HepG2 (cell line): ENCODE measurements around the gene TTC6. TPM values are rescaled to one million over a fixed set of nuclear protein-coding genes. Genes with fewer than 3 reads are reported as not detected.

ENCODE experiments used
- ATAC-seq: fragments of 200-7000 bp; cut with Tn5 transposase; 3 replicates; pipeline ENCODE4 v1.9.1; 2020; ENCODE audit warnings: mild to moderate bottlenecking, moderate library complexity
- BruUV-seq: library from RNA; stranded (reverse); fragments of 400-500 nt; replicated peaks from 2 replicates; lab custom pipeline; 2021; lab: Mats Ljungman, UMichigan
- CTCF ChIA-PET: fragments of 300-600 bp; formaldehyde crosslinking; extraction: SDS; loops from one replicate; lab custom pipeline; 2021; ENCODE audit warnings: low total read pairs, inconsistent platforms, low intra/inter-chr PET ratio; lab: Yijun Ruan, JAX
- POLR2A ChIA-PET: fragments of 350-600 bp; sonication (Branson Sonifier 250); formaldehyde crosslinking; loops from one replicate; lab custom pipeline; 2020; ENCODE audit warnings: antibody characterized with exemption, inconsistent platforms; lab: Yijun Ruan, JAX
- DNase-seq: peaks from one replicate; pipeline ENCODE4 v3.0.0-alpha.2; 2015; ENCODE audit warnings: low spot score
- FAIRE-seq: peaks from 3 replicates; lab custom pipeline; 2011; peaks lifted over from hg19 to GRCh38; lab: Jason Lieb, UNC
- H2AFZ ChIP-seq: one replicate; pipeline ENCODE4 v1.6.1; 2011; ENCODE audit warnings: low read length, inconsistent platforms
- H3K27ac ChIP-seq: fragments of 300-600 bp; 3 replicates; pipeline ENCODE4 v1.8.0; 2011; ENCODE audit warnings: mixed run types, mild to moderate bottlenecking, mixed read lengths, low read length, inconsistent platforms; ENCODE audit not compliant: insufficient read depth; ENCODE audit errors: extremely low read length
- H3K27me3 ChIP-seq, 2 experiments: fragments of 200-600 bp in 1 of 2; 2 replicates in 1 of 2; 3 replicates in 1 of 2; pipeline versions ENCODE4 v1.6.0 to v1.8.0; 2011; ENCODE audit warnings: low read length in 2 of 2, mild to moderate bottlenecking in 2 of 2, moderate library complexity in 2 of 2, inconsistent platforms in 1 of 2; ENCODE audit not compliant: insufficient read depth in 2 of 2, control insufficient read depth in 1 of 2
- H3K36me3 ChIP-seq, 2 experiments: fragments of 200-600 bp in 1 of 2; replicated peaks in 1 of 2; 2 replicates in 1 of 2; 3 replicates in 1 of 2; pipeline versions ENCODE4 v1.5.1 to v1.8.0; 2011; ENCODE audit warnings: low read length in 2 of 2, inconsistent platforms in 1 of 2; ENCODE audit not compliant: insufficient read depth in 2 of 2, control insufficient read depth in 1 of 2
- H3K4me1 ChIP-seq: 2 replicates; pipeline ENCODE4 v1.5.1; 2012; ENCODE audit warnings: low read length, inconsistent platforms; ENCODE audit not compliant: insufficient read depth
- H3K4me2 ChIP-seq: 2 replicates; pipeline ENCODE4 v1.6.0; 2011; ENCODE audit warnings: low read depth, low read length, inconsistent platforms
- H3K4me3 ChIP-seq, 3 experiments: fragments of 200-600 bp in 1 of 3; sonication (generic), shearing (Covaris generic) in 1 of 3; replicated peaks in 1 of 3; 2 replicates each; pipeline ENCODE4 v1.5.1; 2011 to 2016; ENCODE audit warnings: low read length in 3 of 3, inconsistent platforms in 2 of 3, low read depth in 2 of 3, mild to moderate bottlenecking in 2 of 3, control low read depth in 1 of 3, mixed read lengths in 1 of 3; ENCODE audit not compliant: insufficient read depth in 1 of 3
- H3K79me2 ChIP-seq: one replicate; pipeline ENCODE4 v1.6.1; 2011; ENCODE audit warnings: low read length, inconsistent platforms; ENCODE audit not compliant: insufficient read depth
- H3K9ac ChIP-seq: 2 replicates; pipeline ENCODE4 v1.6.0; 2011; ENCODE audit warnings: mild to moderate bottlenecking, low read depth, low read length, inconsistent platforms; ENCODE audit not compliant: insufficient read depth
- H3K9me3 ChIP-seq: 2 replicates; pipeline ENCODE4 v1.5.1; 2012; ENCODE audit warnings: mild to moderate bottlenecking, low read length
- H4K20me1 ChIP-seq: 2 replicates; pipeline ENCODE4 v1.6.0; 2011; ENCODE audit warnings: inconsistent platforms, mild to moderate bottlenecking, low read length, moderate library complexity; ENCODE audit not compliant: insufficient read depth
- ARID3A ChIP-seq: IDR thresholded peaks from 2 replicates; pipeline ENCODE4 v1.6.1; 2012; ENCODE audit warnings: low read depth, low read length, improper control_type of control experiment
- BRCA1 ChIP-seq: sonication (generic); formaldehyde crosslinking; IDR thresholded peaks from 2 replicates; pipeline ENCODE4 v1.4.0; 2020; ENCODE audit warnings: missing genetic modification reagents
- BRD4 ChIP-seq: sonication (generic); formaldehyde crosslinking; IDR thresholded peaks from 2 replicates; pipeline ENCODE4 v1.4.0; 2020; ENCODE audit warnings: missing genetic modification reagents
- BRF2 ChIP-seq: sonication (generic); formaldehyde crosslinking; IDR thresholded peaks from 2 replicates; pipeline ENCODE4 v1.8.1; 2022; ENCODE audit warnings: mild to moderate bottlenecking, missing genetic modification reagents
- KLF6 ChIP-seq: IDR thresholded peaks from 2 replicates; pipeline ENCODE4 v1.8.0; 2016; ENCODE audit warnings: missing biosample characterization, missing genetic modification reagents
- KMT2A ChIP-seq: sonication (generic); formaldehyde crosslinking; IDR thresholded peaks from 2 replicates; pipeline ENCODE4 v1.4.0; 2020; ENCODE audit warnings: missing genetic modification reagents
- MEF2D ChIP-seq: sonication (generic); formaldehyde crosslinking; IDR thresholded peaks from 2 replicates; pipeline ENCODE4 v1.5.1; 2020; ENCODE audit warnings: mild to moderate bottlenecking, missing genetic modification reagents
- NFIC ChIP-seq: IDR thresholded peaks from 2 replicates; pipeline ENCODE4 v1.6.1; 2012; ENCODE audit warnings: mild to moderate bottlenecking, low read length, inconsistent platforms
- RFX5 ChIP-seq: IDR thresholded peaks from 2 replicates; pipeline ENCODE4 v1.6.1; 2011; ENCODE audit warnings: low read depth, low read length, improper control_type of control experiment
- RXRB ChIP-seq: IDR thresholded peaks from 2 replicates; pipeline ENCODE4 v1.6.1; 2016; ENCODE audit warnings: borderline replicate concordance, missing genetic modification reagents, missing compliant biosample characterization
- TMF1 ChIP-seq: sonication (generic); formaldehyde crosslinking; IDR thresholded peaks from 2 replicates; pipeline ENCODE4 v1.8.1; 2022; ENCODE audit warnings: low read depth, missing genetic modification reagents
- YEATS2 ChIP-seq: sonication (generic); formaldehyde crosslinking; IDR thresholded peaks from 2 replicates; pipeline ENCODE4 v1.4.0; 2020; ENCODE audit warnings: missing genetic modification reagents, borderline replicate concordance
- YY1 ChIP-seq: IDR thresholded peaks from 2 replicates; pipeline ENCODE4 v1.6.1; 2011; ENCODE audit warnings: low read length, low read depth, moderate library complexity, mild to moderate bottlenecking; ENCODE audit not compliant: insufficient read depth, insufficient replicate concordance
- ZFP36 ChIP-seq: fragments of 150-350 bp; IDR thresholded peaks from 2 replicates; pipeline ENCODE4 v1.6.1; 2018; ENCODE audit warnings: borderline replicate concordance, low read length, low read depth; ENCODE audit not compliant: partially characterized antibody
- ZFP36L1 ChIP-seq: sonication (generic); formaldehyde crosslinking; IDR thresholded peaks from 2 replicates; pipeline ENCODE4 v1.8.0; 2022; ENCODE audit warnings: mild to moderate bottlenecking, missing genetic modification reagents, moderate library complexity
- ZNF563 ChIP-seq: sonication (generic); formaldehyde crosslinking; IDR thresholded peaks from 2 replicates; pipeline ENCODE4 v1.8.0; 2022; ENCODE audit warnings: mild to moderate bottlenecking, moderate library complexity, missing genetic modification reagents
- ZNF781 ChIP-seq: sonication (generic); formaldehyde crosslinking; IDR thresholded peaks from 2 replicates; pipeline ENCODE4 v1.5.1; 2020; ENCODE audit warnings: borderline replicate concordance, mild to moderate bottlenecking, missing genetic modification reagents; ENCODE audit errors: not compliant biosample characterization
- WGBS: methylation state at CpG from one replicate; pipeline ENCODE4 v1.1.6; 2017; ENCODE audit warnings: low lambda C conversion rate; 5-methylcytosine and 5-hydroxymethylcytosine counted together
- in situ Hi-C: cut with HindIII; loops from 2 replicates; pipeline ENCODE4 v1.10.0; 2017; ENCODE audit warnings: low pct_unique_long_range_greater_than_20kb; ENCODE audit not compliant: extremely low pct_ligation_motif_present
- intact Hi-C: fragments of 100-400 bp; cut with micrococcal nuclease; formaldehyde crosslinking; loops from one replicate; pipeline ENCODE4 v1.10.0; 2022; ENCODE audit not compliant: unreplicated experiment
- polyA plus RNA-seq, 8 experiments: library from polyadenylated mRNA; depleted of rRNA in 3 of 8; stranded (reverse) in 7 of 8; unstranded in 1 of 8; fragments of >200 nt; fragmentation: Illumina TruSeq in 4 of 8; extraction: Trizol in 4 of 8; gene quantifications; 2 replicates each; pipeline versions ENCODE4 v1.2.1 to v1.2.3, GENCODE V29; 2011 to 2016; ENCODE audit warnings: low read depth in 4 of 8, missing spikeins in 1 of 8, mixed read lengths in 1 of 8; ENCODE audit not compliant: insufficient read depth in 1 of 8
- total RNA-seq, 5 experiments: library from RNA; depleted of rRNA; stranded (reverse); fragments of >200 nt; fragmentation: Illumina TruSeq; extraction: Trizol; gene quantifications; 2 replicates each; pipeline ENCODE4 v1.2.3, GENCODE V29; 2016; ENCODE audit warnings: low read depth in 1 of 5
- TF ChIP-seq, protein P1 (sequence below): sonication (generic); formaldehyde crosslinking; IDR thresholded peaks from 2 replicates; pipeline ENCODE4 v1.5.0; 2020; ENCODE audit warnings: missing genetic modification reagents
- TF ChIP-seq, protein P2 (sequence below): sonication (generic); formaldehyde crosslinking; IDR thresholded peaks from 2 replicates; pipeline ENCODE4 v1.8.0; 2022; ENCODE audit warnings: mild to moderate bottlenecking, missing genetic modification reagents

TTC6 gene
- total and polyA plus RNA-seq, 2 of the 13 experiments (the other 11 are each of a cell fraction or from before 2014, with no cell fraction given) = 9.3 to 27.4 TPM

DNA sequence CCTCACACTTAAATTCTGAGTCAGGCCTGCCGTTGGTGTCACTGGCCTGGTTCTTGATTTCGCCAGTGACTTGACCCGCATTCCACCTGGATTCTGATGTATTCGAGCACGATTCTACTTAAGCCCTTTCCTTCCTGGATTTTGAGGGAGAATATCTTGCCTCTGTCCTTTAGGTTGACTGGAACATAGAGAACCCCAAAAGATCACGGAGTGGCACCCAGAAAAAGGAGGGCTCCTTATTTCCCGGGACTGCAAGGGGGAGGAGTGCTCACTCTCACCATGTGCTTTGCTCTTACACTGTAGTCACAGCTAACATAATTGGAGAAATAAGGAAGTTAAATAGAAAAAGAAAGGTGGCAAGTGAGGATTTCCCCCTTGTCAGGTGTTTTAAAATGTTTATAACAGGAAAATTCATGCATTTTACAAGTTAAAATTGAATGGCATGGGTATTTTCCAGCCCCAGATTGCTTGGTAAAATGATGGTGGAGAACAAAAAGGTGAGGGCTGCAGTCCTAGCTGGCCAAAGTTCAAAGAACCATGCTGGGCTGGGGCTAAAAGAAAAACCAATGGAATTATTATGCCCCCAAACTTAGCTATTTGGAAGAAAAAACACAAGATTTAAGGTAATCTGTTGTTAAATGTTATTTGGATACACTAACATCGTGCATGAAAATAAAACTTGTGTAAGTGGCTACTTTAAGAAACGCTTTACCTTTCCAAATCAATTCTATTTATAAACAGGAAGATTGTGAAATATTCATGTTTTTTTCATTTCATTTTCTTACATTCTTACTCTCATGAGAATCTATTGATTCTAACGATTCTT, 9.2 kb upstream of the TTC6 start:
- in situ Hi-C loops (no loop called here), intact Hi-C loops (loop anchor here (2.0 to 5.0 kb wide), 2 partner anchors 39 to 244 kb away; no protein-coding TSS in a partner anchor)
- Histone ChIP-seq H3K4me2 (peak overlapping the region; percentile 84), H3K79me2 (peaks cover 30% of the 10 kb centered on the region), H3K9me3 (no peaks in the 10 kb centered on the region), H4K20me1 (no peaks in the 10 kb centered on the region), H3K36me3 (peaks cover under 1 to 3% of the 10 kb centered on the region in 2 experiments), H3K4me1 (peaks cover 48% of the 10 kb centered on the region), H2AFZ (peak overlapping the region; percentile 64), H3K9ac (peak overlapping the region; percentile 18; the same call in 1 of the 2 replicates), H3K27ac (peak overlapping the region; percentile 89), H3K4me3 (no peak overlapping the region), H3K27me3 (no peaks in the 10 kb centered on the region; a peak in 1 of 5 replicates)
- WGBS = 70% methylated on average over 10 of the region's 10 CpGs
- no TSS peak for BruUV-seq
- no peak for ATAC-seq
- DNase-seq = no peak
- FAIRE-seq = no peak
- CTCF ChIA-PET = no interaction called here
- POLR2A ChIA-PET = interaction anchor here (1.1 to 4.2 kb wide), 7 partner anchors 10 to 349 kb away, joined by 3 to 35 read pairs (median 7); partner anchors contain the start of genes FOXA1 and TTC6
- no peak for TF ChIP-seq ZFP36
- TF ChIP-seq TMF1 (CRISPR knock-in tag) = no peak
- TF ChIP-seq BRCA1 (CRISPR knock-in tag) = 0 out of 2 replicates have a peak, but pooled peaks have one; percentile 58
- TF ChIP-seq ZFP36L1 = 0 out of 2 replicates have a peak, but pooled peaks have one; percentile 24
- no peak for TF ChIP-seq MEF2D (CRISPR knock-in tag)
- TF ChIP-seq KMT2A = peak; percentile 75
- 0 out of 2 replicates have a peak, but pooled peaks have one; percentile 9 for TF ChIP-seq RXRB (CRISPR knock-in tag)
- TF ChIP-seq, protein P1, sequence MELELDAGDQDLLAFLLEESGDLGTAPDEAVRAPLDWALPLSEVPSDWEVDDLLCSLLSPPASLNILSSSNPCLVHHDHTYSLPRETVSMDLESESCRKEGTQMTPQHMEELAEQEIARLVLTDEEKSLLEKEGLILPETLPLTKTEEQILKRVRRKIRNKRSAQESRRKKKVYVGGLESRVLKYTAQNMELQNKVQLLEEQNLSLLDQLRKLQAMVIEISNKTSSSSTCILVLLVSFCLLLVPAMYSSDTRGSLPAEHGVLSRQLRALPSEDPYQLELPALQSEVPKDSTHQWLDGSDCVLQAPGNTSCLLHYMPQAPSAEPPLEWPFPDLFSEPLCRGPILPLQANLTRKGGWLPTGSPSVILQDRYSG = 0 out of 2 replicates have a peak, but pooled peaks have one; percentile 32
- no peak for TF ChIP-seq BRF2 (CRISPR knock-in tag)
- TF ChIP-seq KLF6 (CRISPR knock-in tag) = no peak
- TF ChIP-seq, protein P2, sequence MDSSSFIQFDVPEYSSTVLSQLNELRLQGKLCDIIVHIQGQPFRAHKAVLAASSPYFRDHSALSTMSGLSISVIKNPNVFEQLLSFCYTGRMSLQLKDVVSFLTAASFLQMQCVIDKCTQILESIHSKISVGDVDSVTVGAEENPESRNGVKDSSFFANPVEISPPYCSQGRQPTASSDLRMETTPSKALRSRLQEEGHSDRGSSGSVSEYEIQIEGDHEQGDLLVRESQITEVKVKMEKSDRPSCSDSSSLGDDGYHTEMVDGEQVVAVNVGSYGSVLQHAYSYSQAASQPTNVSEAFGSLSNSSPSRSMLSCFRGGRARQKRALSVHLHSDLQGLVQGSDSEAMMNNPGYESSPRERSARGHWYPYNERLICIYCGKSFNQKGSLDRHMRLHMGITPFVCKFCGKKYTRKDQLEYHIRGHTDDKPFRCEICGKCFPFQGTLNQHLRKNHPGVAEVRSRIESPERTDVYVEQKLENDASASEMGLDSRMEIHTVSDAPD (CRISPR knock-in tag) = no peak
- TF ChIP-seq BRD4 (CRISPR knock-in tag) = peak; percentile 73; the same call in 1 of the 2 replicates
- TF ChIP-seq RFX5 = no peak
- no peak for TF ChIP-seq ZNF781 (CRISPR knock-in tag)
- no peak; the same call in 1 of the 2 replicates for TF ChIP-seq YEATS2 (CRISPR knock-in tag)
- no peak for TF ChIP-seq ARID3A
- TF ChIP-seq NFIC = no peak
- TF ChIP-seq YY1 = peak; percentile 37
- no peak for TF ChIP-seq ZNF563 (CRISPR knock-in tag)
